Thymus (tissue), 11 donors: ENCODE data around the gene ZNF740. TPM values are rescaled to one million over a fixed set of nuclear protein-coding genes. Genes with fewer than 3 reads are reported as not detected.
A peak's percentile ranks its signal among the peaks of the same experiment; 100 is the strongest.
"Not testable (repeated sequence)": the region's sequence is repeated elsewhere in the genome, so short reads cannot be mapped to it uniquely, and the experiment has no call there.

Experiments used
- DNase-seq, 9 donors: peaks; one replicate each; pipeline ENCODE4 v3.0.0-alpha.2; 2013; ENCODE audit warnings: low spot score in 9 of 9, low read depth in 6 of 9, missing footprints in 1 of 9
- H3K27ac ChIP-seq, 2 donors: one replicate each; pipeline ENCODE4 v1.5.1; 2013; ENCODE audit warnings: control low read depth in 1 of 2, low read depth in 1 of 2, low read length in 1 of 2, mild to moderate bottlenecking in 1 of 2, moderate library complexity in 1 of 2
- H3K27me3 ChIP-seq, 2 donors: one replicate each; pipeline ENCODE4 v1.5.1; 2013; ENCODE audit warnings: low read length in 1 of 2; ENCODE audit not compliant: control insufficient read depth in 2 of 2, insufficient read depth in 1 of 2
- H3K36me3 ChIP-seq, 2 donors: one replicate each; pipeline ENCODE4 v1.5.1; 2013; ENCODE audit warnings: low read length in 1 of 2, mild to moderate bottlenecking in 1 of 2, moderate library complexity in 1 of 2; ENCODE audit not compliant: control insufficient read depth in 2 of 2, insufficient read depth in 2 of 2
- H3K4me1 ChIP-seq, 2 donors: one replicate each; pipeline ENCODE4 v1.5.1; 2013; ENCODE audit warnings: low read length in 2 of 2; ENCODE audit not compliant: control insufficient read depth in 2 of 2, insufficient read depth in 2 of 2
- H3K4me3 ChIP-seq, 2 donors: one replicate each; pipeline ENCODE4 v1.5.1; 2013; ENCODE audit warnings: low read length in 2 of 2, control low read depth in 1 of 2, mild to moderate bottlenecking in 1 of 2
- H3K9me3 ChIP-seq, 2 donors: one replicate each; pipeline ENCODE4 v1.5.1; 2013; ENCODE audit warnings: low read length in 1 of 2, mild to moderate bottlenecking in 1 of 2; ENCODE audit not compliant: control insufficient read depth in 2 of 2, insufficient read depth in 1 of 2
- WGBS: extraction: QIAGEN DNeasy Blood & Tissue Kit; methylation state at CpG from one replicate; pipeline ENCODE4 v1.1.7; 2013; 5-methylcytosine and 5-hydroxymethylcytosine counted together
- polyA plus RNA-seq: library from polyadenylated mRNA; stranded (reverse); fragments of 200-250 nt; gene quantifications from one replicate; pipeline ENCODE4 v1.2.3, GENCODE V29; 2013
- total RNA-seq: library from RNA; stranded (reverse); fragments of 120-200 nt; gene quantifications from one replicate; pipeline ENCODE4 v1.2.4, GENCODE V29; 2013
- donor health status: healthy.

The ZNF740 gene
- total and polyA plus RNA-seq, 2 donors: 10.3 to 22.6 TPM

GRCh38 chr12:53196486-53196885 is 16.0 kb downstream of the ZNF740 start:
- no peak overlapping the region for H3K27ac ChIP-seq
- H3K36me3 ChIP-seq: peaks cover 12 to 22% of the 10 kb centered on the region in 2 donors
- no peak for DNase-seq
- no peaks in the 10 kb centered on the region for H3K9me3 ChIP-seq
- H3K4me1 ChIP-seq: peaks cover 8 to 44% of the 10 kb centered on the region in 2 donors
- 96% methylated on average over 14 of the region's 14 CpGs for WGBS
- H3K27me3 ChIP-seq: no peaks in the 10 kb centered on the region
- H3K4me3 ChIP-seq: no peak overlapping the region

GRCh38 chr12:53197011-53197640 is 16.6 kb downstream of the ZNF740 start:
- Histone ChIP-seq H3K36me3 (peaks cover 5 to 16% of the 10 kb centered on the region in 2 donors), H3K27ac (no peak overlapping the region), H3K4me3 (no peak overlapping the region), H3K9me3 (no peaks in the 10 kb centered on the region), H3K27me3 (no peaks in the 10 kb centered on the region), H3K4me1 (peaks cover 8 to 44% of the 10 kb centered on the region in 2 donors)
- no peak for DNase-seq
- 94% methylated on average over 19 of the region's 19 CpGs for WGBS

GRCh38 chr12:53198486-53199110 is 18.1 kb downstream of the ZNF740 start:
- Histone ChIP-seq H3K27ac (peak overlapping the region; percentile 50 to 62), H3K36me3 (peaks cover 0 to 8% of the 10 kb centered on the region in 2 donors), H3K4me3 (no peak overlapping the region), H3K27me3 (no peaks in the 10 kb centered on the region), H3K9me3 (no peaks in the 10 kb centered on the region), H3K4me1 (peaks cover 8 to 42% of the 10 kb centered on the region in 2 donors)
- DNase-seq: peak in 2 of 9 donors; percentile 34 to 71
- 30% methylated on average over 5 of the region's 5 CpGs for WGBS

GRCh38 chr12:53199700-53200099 is 19.2 kb downstream of the ZNF740 start:
- H3K27ac ChIP-seq: no peak overlapping the region
- H3K9me3 ChIP-seq: no peaks in the 10 kb centered on the region
- peaks cover 8 to 42% of the 10 kb centered on the region in 2 donors for H3K4me1 ChIP-seq
- WGBS: 99% methylated on average over 3 of the region's 3 CpGs
- DNase-seq: no peak
- no peak overlapping the region for H3K4me3 ChIP-seq
- peaks cover 0 to 8% of the 10 kb centered on the region in 2 donors for H3K36me3 ChIP-seq
- no peaks in the 10 kb centered on the region for H3K27me3 ChIP-seq

- no peak for DNase-seq
- Histone ChIP-seq H3K27me3 (no peaks in the 10 kb centered on the region), H3K27ac (peak overlapping the region in 1 of 2 donors; percentile 55), H3K4me1 (peaks cover 8 to 42% of the 10 kb centered on the region in 2 donors), H3K4me3 (no peak overlapping the region), H3K36me3 (peaks cover 0 to 8% of the 10 kb centered on the region in 2 donors), H3K9me3 (no peaks in the 10 kb centered on the region)
- WGBS: 96% methylated on average over 2 of the region's 2 CpGs
These were observed 19.6 kb downstream of the ZNF740 start for GRCh38 chr12:53200107-53200457.

GRCh38 chr12:53200458-53201176 is 20.1 kb downstream of the ZNF740 start:
- DNase-seq: peak in 1 of 9 donors; percentile 55
- Histone ChIP-seq H3K9me3 (no peaks in the 10 kb centered on the region), H3K4me3 (no peak overlapping the region), H3K27me3 (no peaks in the 10 kb centered on the region), H3K4me1 (peaks cover 8 to 42% of the 10 kb centered on the region in 2 donors), H3K36me3 (peaks cover 0 to 7% of the 10 kb centered on the region in 2 donors), H3K27ac (peak overlapping the region in 1 of 2 donors; percentile 55)
- WGBS: 51% methylated on average over 10 of the region's 10 CpGs

GRCh38 chr12:53201177-53201541 is 20.6 kb downstream of the ZNF740 start:
- 69% methylated on average over 1 of the region's 1 CpG for WGBS
- no peak for DNase-seq
- Histone ChIP-seq H3K4me3 (no peak overlapping the region), H3K27ac (peak overlapping the region in 1 of 2 donors; percentile 54), H3K27me3 (no peaks in the 10 kb centered on the region), H3K9me3 (no peaks in the 10 kb centered on the region), H3K4me1 (peaks cover 8 to 47% of the 10 kb centered on the region in 2 donors), H3K36me3 (peaks cover 0 to 7% of the 10 kb centered on the region in 2 donors)

- Histone ChIP-seq H3K27ac (no peak overlapping the region), H3K4me3 (no peak overlapping the region), H3K27me3 (no peaks in the 10 kb centered on the region), H3K9me3 (no peaks in the 10 kb centered on the region), H3K36me3 (peaks cover 0 to 4% of the 10 kb centered on the region in 2 donors), H3K4me1 (peaks cover 8 to 52% of the 10 kb centered on the region in 2 donors)
- no peak for DNase-seq
- WGBS: 99% methylated on average over 4 of the region's 4 CpGs
These were observed 21.1 kb downstream of the ZNF740 start for GRCh38 chr12:53201639-53202038.

GRCh38 chr12:53202316-53202715 is 21.8 kb downstream of the ZNF740 start:
- WGBS: 95% methylated on average over 7 of the region's 7 CpGs
- not testable (repeated sequence) for H3K36me3 ChIP-seq, H3K9me3 ChIP-seq, H3K27me3 ChIP-seq, DNase-seq, H3K27ac ChIP-seq, H3K4me3 ChIP-seq
- peaks cover 11 to 57% of the 10 kb centered on the region in 2 donors for H3K4me1 ChIP-seq
